Measurements from ENCODE around the gene RAD51B.
"Not testable (repeated sequence)": the region's sequence is repeated elsewhere in the genome, so short reads cannot be mapped to it uniquely, and the experiment has no call there.

The RAD51B gene

DNA sequence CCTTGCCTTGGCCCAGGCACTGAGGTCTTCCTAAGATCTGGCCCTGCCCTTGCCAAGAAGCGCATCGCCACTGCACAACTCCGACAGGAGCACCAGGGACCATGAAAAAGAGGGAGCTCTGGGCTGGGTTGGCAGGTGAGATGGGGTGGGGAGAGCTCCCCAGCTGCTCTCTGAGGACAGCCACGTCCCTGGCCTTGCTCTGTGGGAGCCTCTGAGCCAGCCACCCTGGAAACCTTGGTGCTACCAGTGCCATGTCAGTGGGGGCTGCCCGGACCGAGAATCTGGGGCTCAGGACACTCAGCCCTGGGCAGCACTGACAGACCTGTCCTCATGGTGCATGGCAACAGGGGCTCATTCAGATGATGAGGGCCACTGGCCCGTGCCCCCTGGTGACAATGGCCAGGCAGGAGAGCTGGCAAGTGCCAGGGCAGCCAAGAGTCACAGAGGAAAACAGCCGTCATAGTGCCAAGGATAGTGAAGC is 838.5 kb downstream of the RAD51B start:
- no peak for DNase-seq

DNA sequence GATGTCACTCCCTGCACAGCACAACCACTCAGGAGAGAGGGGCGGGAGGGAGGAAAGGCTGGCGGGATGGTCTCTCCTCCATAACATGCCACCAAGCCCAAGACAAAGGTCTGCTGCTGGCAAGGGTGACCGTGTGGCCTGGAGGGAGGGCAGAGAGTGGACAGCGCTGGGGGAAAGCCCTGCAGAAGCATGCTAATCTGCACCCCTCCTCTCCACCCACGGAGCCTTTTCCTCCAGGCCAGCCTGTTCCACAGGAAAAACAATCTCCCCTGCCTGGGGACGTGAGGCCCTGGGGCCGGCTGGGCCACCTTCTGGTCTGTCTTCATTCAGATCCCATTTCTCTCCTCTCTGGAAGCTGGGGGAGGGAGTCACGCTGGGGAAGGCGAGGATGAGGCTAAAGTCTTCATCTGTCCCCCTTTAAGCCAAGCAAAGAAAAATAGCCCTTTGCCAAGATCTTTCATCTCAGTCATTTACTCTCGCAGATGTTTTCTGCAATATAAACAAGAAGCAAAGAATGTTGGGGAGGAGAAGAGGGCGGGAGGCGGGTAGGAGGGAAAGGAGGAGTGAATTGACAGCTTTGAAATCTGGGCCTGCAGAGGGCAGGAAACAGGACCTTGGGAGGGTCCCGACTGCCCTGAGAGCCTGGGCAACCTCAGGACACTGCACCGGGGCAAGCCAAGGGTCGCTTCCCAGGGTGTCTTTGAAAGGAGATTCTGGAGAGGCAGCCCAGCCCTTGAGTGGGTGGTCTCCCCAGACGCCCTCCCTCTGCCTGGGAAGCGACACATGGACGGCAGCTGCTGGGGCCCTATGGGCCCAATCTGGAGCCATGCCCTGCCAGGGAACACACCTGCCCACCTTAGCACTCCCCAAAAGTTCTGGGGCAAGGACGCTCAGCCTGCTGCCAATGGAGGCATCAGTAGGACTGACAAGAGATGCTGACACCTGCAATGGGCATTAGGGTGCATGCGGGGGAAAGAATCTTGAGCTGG is 839.7 kb downstream of the RAD51B start:
- DNase-seq: no peak

DNA sequence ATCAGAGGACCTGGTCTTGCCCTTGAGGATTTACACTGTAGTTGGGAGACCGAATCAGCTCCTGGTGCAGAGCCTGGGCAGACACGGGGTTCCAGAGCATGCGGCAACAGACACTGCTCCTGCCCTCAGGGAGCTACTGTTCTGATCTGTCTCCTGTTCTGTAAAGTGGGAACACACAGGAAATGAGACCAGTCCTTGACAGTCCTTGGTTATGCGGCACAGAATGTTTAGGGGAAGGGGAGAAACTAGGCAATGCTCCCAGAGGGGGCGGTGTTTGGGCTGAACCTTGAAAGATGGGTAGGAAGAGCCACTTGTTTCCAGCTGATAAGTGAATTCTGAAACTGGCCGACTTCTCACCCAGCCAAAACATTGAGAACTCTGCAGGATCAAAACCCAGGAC is 840.9 kb downstream of the RAD51B start:
- DNase-seq: no peak

DNA sequence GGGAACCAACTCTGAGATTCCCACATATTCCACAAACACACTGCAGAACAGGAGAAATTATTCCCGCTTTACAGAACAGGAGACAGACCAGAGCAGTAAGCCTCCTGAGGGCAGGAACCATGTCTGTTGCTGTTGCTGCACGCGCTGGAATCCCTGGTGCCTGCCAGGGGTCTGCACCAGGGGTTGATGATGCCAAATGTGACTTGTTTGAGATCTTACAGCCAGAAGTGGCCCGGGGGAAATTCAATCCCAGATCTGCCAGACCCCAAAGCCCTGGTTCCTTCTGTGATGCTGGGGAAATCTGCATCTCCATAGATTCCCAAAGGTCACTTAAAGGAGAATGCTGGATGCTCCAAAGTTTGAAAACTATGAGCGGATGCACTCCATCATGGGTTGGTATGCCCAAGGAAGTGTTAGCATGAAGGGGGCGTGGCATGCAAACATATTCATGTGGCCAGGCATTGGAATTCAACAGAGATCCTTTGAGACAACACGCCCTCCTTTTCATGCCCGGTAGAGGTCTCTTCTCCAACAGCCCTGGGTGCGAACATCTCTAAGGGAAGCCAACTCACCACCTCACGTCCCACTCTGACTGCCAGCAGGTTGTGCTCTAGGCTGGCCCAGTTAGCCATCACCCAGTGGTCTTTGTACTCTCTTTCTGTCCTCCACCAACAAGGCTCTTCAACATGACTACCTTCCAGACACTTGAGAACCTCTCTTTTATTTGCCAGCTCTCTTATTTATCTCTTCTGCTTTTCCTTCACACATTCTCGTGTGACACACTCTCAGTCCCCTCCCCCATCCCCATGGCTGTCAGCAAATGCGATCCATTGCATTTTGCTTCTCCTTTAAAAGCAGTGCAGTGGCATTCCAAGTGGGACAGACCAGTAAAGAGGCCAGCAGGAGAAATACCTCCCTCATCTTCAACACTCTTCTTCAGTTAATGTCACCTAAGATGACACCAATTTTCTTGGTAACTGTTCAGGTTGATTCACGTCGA is 841.9 kb downstream of the RAD51B start:
- DNase-seq: no peak

DNA sequence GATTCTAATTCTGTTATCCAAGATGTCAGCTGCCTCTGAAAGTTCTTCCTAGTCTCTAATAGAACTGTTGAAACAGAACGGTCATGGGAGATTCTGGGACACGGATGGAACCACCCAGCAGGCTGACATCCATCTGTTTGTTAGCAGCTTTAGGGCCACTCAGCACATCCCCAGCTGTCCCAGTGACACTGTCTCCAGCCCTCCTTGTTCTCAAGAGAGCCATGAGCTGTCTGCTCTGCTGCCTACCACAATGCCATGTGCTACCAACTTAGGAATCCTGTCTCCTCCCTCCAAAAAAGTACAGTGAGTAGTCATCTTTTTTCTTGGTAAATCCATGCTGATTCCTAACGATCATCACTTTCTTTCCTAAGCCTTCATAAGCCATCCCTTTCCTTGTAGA is 842.8 kb downstream of the RAD51B start:
- DNase-seq: no peak

DNA sequence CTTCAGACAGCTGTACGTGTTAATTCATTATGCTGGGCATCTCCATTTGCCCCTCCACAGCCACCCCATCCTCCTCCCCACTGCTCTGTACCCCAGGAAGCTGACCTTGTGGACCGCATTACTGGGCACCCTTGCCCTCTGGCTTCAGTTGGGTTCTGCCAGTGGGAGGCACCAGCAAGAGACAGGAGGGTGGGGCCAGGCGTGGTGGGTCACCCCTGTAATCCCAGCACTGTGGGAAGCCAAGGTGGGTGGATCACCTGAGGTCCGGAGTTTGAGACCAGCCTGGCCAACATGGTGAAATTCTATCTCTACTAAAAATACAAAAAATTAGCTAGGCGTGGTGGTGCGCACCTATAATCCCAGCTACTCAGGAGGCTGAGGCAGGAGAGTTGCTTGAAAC is 843.2 kb downstream of the RAD51B start:
- not testable (repeated sequence) for DNase-seq

DNA sequence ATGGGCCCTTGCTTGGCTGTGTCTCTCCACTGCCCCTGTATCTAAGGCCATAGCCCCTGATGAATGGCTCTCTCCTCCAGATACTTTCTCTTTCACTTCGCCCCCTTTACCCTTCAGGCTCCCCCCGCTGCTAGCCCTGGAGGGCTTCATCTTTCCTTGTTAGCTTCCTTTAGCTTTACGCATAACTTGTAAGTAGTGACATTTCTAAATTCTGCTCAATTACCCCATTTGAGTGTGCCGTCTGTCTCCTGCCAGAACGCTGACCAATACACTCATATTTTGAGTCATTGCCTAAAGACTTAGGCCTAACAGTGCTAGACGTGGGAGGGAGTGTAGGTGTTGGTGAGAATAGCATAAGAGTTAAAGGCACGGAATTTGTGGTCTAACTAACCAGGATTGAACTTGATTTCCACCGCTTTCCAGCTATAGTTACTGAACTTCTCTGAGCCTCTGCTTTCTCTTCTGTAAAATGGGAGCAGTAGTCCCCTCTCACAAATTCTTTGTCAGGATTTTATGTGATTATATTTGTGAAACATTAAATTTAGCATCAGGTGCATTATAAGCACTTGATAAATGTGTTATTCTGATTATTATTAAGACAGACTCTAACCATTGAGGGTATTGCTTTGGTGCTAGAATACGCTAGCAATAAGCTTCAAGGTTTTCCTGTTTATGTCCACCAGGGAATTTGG is 844.0 kb downstream of the RAD51B start:
- no peak for DNase-seq

DNA sequence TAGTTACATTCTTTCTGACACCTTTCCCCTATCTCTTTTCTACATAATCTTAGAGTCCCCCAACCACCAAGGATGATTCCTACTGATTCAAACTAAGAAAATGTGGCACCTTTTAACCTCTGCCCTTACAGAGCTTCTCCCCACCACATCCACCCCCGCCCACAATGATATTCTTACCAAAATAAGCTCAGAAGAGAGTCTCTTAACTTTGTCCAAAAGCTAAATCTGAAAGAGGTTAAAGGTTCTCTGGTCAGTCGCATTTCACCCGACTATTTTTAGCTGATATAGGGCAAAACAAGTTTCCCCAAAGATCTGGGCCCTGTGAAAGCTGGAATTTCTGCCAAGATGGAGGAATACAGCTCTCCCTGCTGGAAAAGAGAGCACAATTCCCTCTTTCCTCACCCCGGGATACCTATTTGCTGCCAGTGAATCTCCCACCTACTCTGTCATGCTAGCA is 844.7 kb downstream of the RAD51B start:
- DNase-seq: no peak

DNA sequence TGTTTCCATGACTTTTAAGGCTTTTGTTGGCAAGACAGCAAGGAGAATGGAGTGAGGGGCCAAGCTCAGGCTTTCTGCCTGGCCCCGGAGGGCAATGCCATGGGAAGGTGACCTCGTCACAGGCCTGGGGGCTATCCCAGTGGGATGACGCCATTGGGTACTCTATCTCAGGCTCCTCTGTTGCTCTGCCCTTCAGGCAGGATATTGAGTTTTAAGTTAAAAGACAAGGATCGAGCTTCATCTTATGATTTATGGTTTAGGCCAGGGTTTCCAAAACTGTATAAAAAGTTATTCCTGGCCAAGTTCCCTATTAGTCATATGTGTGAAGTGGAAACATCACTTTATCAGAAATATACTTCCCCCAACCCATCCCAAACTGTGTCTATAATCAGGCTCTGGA is 845.6 kb downstream of the RAD51B start:
- DNase-seq: no peak

DNA sequence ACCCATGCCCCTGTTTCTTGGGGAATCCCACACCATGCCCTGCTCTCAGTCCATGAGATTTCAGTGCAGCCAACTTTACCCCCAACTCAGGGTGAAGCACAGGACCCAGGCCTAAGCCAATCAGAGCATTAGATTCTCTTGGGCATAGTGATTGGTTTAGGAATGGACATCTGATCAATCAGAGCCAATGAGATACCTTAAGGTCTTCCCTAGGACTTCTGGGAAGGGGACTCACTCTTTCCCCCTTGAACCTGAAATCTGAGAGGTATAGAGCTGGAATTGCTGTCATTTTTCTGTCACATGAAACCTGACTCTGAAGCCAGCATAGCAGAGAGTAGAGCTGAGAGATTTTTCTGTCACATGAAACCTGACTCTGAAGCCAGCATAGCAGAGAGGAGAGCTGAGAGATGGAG is 846.2 kb downstream of the RAD51B start:
- no peak for DNase-seq

DNA sequence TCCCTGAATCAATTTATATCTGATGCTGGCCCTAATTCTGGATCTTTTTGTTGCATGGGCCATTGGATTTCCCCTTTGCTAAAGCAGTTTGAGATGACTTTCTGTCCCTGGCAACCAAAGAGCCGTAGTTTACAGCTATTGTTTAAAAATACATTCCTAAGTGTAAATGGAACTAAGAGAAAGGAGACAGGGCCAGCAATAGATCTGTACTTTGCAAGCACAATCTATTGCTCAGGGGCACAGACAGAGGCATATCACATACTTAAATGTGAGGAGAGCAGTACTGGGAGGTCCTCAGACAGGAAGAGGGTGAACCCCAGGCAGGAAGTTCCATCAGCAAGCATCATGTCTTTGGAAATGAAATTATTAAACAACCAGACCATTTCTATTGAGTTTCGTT is 846.7 kb downstream of the RAD51B start:
- no peak for DNase-seq

DNA sequence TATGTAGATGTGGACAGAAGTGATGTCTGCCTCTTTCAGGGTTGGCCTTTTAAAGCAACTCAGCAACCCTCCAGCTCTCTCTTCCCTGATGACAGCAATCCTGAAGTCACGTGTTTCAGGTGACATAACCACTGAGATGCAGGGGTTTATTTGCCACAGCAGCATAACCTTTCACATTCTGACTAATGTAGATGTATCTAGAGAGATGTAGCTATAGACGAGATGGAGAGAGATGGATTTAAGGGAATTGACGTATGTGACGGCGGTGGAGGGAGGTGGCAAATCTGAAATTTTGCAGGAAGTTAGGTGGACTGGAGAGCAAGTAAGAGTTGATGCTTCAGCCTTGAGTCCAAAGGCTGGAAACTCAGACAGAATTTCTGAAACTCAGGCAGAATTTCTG is 847.3 kb downstream of the RAD51B start:
- DNase-seq: no peak

DNA sequence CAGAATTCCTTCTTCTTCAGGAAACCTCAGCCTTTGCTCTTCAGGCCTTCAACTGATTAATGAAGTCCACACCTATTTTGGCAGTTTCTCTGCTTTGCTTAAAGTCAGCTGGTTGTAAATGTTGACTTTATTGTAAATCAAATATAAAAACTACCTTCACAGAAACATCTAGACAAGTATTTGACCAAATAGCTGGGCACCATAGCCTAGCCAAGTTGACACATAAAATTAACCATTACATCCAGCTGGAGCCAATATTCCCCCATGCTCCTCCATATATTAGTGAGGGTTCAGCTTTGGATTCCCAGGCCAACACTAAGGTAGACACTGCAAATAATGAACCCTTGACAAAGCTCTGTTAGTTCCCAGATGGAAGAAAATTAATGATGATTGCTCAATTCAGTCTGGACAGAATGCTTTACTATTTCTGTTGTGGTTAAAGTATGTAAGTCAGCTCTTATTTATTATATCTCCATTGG is 847.8 kb downstream of the RAD51B start:
- DNase-seq: no peak

DNA sequence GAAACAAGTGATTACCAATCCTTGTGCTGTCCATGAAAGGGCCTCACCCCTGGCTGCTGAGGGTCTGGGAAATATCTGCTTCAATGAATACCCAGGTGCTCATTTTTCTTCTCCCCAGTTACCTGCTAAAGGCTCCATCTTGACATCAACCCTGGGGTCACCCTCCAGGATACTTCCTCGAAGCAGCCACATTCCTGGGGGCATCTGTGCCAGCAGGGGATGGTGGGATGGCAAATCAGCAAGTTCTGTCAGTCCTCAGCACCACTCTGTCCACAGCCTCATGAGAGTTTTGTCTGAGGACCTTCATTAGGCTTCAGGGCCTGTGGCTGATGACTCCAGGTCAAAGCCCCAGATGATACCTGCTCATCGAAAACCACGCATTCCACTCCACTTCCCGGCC is 848.4 kb downstream of the RAD51B start:
- DNase-seq: no peak

DNA sequence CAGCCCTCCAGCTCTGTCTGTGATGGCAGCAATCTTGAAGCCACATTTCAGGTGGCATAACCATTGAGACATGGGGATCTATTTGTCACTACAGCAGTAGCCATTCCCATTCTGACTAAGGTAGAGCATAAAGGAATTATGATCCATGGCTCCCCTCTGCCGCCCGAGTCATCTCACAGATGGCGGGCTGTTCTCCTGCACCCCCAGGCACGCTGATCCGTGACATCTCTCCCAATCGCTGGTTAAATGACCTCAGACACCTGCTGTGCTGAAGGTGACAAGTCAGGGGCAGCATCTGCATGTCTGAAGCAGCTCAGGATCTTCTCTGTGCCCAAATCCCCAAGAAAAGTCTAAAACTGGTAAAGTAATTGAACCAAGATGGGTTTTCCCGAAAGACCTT is 849.0 kb downstream of the RAD51B start:
- no peak for DNase-seq

DNA sequence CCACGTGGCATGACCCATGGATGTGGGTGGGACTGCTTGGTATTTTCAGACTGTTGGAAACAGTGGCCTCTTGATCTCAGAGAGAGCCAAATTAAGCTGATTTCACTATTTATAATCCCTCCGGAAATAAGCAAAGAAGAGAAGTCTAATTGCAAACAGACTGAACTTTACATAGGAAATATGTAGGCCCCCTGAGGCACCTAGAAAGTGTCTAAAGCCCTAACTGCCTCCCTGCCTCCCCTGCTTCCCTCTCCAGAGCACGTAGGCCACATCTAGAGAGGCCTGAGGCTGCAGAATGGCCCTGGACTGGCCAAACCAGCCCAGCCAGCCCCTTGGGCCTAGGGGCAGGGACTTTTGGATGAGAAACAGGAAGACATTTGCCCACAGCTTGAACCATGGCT is 849.5 kb downstream of the RAD51B start:
- DNase-seq: no peak

DNA sequence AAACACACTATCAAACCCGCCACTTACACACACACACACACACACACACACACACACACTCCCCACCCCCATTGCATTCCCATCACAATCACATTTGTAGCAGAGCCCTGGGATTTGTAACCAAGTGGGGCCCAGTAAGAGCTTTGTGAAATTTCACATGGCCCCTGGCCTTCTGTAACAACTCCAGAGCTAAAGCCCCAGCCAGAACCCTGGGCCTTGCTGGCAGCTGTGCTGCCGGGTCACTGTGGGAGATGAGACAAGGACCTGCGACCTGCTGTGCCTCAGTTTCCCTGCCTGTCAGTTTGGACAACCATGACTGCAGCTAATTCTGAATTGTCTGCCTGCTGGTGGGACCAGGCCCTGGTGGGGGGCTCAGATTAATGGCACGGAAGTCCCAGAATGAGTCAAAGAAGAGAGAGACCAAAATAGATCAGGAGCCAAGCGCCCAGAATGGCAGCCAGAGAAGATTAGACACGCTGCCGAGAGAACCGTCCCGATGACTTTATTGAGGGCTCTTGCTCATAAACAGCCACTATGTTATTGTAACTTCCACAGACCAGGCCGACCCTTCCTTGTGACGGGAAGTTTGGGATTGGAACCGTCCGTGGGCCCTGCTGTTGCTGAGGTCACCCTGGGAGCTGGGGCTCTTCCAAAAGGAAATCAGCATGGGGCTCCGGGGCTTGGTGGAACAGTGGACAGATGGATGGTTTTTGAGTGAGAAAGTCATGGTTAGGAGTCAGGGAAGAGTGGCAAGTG is 850.2 kb downstream of the RAD51B start:
- DNase-seq: no peak

DNA sequence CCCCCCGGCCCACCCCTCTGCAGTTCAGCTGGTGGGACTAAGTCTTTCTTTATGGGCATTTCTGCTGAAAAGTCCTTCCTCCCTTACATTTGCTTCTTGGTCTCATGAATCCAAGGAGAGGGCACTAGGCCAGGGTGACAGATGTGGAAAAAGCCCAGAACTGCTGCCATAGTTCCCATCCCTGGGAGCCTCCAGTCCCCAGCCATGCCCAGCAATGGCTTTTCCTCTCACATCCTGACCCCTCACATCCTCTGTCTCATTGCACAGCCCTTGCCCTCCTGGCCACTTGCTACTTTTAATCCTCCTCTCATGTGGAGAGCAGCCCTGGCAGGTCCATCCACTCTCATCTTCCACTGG is 850.8 kb downstream of the RAD51B start:
- DNase-seq: no peak

DNA sequence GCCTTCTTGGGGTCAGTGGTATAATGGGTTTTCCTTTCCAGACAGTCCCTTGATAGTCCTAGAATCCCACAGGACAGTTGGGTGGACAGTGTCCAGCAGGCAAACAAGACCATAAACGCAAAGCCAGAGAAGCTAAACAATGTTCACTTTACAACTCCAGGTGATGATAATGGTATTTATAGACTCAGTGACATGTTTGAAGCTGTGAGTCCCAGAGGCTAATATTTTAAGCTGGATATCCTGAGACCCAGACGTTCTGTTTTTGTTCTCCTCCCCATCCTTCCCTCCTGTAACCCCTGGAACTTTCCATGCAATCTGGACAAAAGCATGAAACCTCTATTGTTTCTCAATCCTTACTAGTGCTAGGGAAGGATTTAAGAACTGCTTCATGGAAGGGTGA is 852.3 kb downstream of the RAD51B start:
- DNase-seq: no peak

DNA sequence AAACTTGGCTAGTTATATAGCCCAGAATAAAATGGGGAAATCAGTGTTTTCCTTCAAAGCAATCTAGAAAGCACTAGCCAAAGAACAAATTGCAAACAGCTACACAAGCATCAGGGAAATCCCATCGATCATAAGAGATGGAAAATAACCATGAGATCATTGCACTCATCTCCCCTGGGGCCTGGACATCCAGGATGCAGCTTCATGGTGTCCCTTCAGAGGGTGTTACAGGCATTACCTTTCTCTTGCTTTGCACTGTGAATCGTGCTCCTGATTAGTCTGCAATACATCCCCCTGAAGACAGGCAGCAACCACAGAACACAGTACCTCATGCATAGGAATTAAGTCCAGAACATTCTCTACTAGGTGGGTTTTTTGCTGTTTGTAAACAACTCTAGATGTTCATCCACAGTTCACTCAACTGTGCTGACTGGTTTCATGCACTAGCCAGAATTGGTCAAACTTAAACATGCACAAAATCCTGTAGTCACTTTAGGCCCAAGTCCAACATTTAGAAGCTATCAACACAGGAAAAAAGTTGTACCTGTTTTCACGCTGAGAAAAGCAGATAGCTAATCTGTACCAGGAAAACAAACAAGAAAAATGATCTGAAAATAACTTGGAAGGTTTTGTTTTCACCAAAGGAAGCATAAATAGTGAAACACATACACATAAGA is 853.2 kb downstream of the RAD51B start:
- no peak for DNase-seq
